Measurements from ENCODE around the gene DUSP11.
A peak's percentile ranks its signal among the peaks of the same experiment; 100 is the strongest.
"Not testable (repeated sequence)": the region's sequence is repeated elsewhere in the genome, so short reads cannot be mapped to it uniquely, and the experiment has no call there.

DUSP11 gene

DNA sequence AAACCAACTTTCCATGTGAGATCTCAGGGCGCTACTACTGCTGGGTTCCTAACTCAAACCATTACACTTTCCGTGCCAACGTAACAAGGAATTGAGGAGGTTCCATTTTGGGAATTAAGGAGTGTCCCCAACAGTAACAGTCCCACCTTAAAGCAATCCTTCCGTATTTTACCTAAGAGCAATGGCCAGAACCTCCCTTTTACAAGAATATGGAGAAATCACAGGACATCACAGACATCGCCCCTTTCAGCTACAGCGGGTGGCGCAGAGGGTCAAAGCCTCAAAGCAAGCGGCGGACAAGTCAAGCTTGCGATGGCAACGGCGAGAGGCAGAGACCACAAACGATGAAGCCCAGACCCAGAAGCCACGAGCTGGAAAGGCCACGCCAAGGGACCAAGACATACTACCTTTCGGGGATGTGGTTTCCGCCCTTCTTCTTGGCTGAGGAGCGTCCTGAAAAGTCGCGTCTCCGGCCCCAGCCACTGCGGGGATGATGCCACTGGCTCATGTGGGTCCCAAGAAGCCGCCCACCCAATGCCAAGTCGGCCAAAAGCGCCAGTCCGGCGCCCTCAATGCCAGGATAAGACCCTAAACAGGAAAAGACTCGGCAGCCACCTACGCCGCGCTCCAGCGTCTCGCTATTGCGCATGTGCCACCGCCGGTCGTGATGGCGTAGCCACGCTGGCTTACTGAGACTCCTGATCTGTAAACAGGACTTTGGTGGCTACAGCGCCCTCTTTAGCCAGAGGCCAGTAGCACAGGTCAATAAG is at the start of gene DUSP11:
TSS of gene DUSP11 (minus strand) at position 637 of the 770 bp plus-strand sequence. CDS start at position 508, 129 bp downstream.
- peak; percentile 57 for DNase-seq (ENCODE audit: low read depth)

DNA sequence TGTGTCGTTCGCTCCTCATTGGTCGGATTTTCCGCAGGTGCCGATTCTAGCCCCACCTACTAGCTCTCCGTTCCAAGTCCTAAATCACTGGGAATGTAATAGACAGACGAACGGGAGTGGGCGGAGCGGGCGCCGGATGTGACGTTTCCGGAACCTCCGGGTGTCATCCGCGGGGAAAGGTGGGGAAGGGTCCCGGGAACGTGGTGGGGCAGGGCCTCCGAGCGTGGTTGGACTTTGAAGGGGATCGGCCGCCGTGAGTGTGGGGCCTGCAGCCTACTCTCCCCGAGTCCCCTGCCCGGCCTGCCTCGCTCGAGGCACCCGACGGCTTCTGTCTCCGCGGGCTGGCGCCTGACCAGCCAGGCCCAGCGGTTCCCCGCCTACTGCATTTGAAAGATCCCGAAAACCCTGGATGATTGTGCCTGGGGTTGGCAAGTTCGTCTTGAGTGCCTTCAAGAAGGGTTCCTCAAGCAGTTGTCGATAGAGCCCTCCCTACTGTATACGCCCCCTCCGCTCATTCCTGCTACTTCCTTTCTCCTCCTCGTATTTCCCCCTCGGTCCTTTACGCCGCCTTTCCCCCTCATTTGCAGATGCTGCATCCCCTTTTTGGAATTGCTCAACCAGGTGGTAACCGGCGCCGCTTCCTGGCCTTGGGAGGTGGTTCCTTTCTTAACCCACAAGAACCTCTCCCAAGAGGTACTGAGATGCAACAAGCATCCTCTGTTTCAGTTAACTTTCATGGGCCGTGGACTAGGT is 49.1 kb upstream of the DUSP11 start, which contains the start of gene STAMBP:
TSS of gene STAMBP (plus strand) at position 144 of the 753 bp plus-strand sequence. CDS start 1,896 bp downstream, outside the sequence.
- peak; percentile 65 for DNase-seq (ENCODE audit: low read depth)

DNA sequence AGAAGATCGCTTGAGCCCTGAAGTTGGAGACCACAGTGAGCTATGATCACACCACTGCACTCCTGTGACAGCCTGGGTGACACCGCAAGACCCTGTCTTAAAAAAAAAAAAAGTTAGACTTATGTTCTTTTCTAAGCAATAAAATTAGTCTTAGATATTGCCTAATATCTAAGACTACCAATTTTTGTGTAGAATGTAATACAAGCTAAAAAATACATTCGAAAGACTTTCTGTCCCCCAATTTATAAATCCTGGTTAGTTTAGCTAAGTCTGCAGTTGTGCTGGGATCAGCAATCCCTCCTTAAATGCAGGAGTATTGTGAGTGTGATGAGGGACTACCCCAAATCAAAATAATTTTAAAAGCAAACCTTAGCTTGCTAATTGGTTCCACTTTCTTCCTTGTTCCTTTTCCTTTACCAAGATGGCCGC is 48.5 kb upstream of the DUSP11 start:
- DNase-seq (ENCODE audit: low read depth): no peak

DNA sequence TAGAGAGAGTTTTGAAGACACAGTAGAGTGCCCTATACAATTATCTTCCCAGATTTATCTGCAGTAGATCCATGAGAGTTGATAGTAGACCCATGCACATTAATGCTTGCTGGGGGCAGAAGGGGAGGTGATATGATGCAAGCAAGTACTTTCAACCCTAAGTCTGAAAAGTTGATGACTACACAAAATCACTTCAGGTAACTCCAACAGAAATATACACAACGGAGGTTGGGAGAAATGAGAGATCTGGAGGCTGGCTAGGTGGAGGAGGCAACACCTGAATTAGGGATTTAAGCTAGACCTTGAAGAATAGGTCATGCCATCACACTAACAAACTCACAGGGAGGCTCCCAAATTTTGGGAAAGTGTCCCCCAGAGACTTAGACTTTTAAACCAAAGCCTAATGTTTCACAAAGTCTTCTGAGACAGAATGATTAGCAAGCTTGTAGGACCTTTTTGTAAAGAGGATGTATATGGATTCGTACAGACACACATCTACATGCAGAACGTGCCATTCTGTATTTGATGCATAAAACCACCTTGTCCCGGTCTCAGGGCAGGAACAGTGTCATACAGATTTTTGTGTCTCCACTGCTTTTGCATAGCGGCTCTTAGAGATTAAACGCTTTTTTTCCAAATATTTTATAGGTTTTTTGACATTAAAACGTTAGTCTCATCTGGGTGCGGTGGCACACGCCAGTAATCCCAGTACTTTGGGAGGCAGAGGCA is 47.9 kb upstream of the DUSP11 start:
- DNase-seq (ENCODE audit: low read depth): no peak

DNA sequence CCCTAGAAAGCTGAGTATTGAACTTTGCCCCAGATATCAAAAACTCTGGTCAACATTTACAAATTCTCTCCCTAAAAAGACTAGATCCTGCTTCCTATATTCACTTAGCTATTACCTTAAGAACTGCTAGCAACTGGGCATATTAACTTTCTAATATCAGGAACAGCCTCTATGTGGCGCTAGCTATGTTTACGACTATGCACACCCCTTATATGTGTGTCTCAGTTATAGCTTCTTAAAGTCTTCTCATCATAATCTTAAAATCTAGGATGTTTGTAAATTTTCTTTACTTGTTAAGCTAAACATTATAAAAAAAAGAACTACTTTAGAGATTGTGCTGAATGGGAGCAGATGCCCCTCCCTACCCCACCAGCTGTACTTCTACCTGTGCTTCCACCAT is 47.1 kb upstream of the DUSP11 start:
- no peak for DNase-seq (ENCODE audit: low read depth)

DNA sequence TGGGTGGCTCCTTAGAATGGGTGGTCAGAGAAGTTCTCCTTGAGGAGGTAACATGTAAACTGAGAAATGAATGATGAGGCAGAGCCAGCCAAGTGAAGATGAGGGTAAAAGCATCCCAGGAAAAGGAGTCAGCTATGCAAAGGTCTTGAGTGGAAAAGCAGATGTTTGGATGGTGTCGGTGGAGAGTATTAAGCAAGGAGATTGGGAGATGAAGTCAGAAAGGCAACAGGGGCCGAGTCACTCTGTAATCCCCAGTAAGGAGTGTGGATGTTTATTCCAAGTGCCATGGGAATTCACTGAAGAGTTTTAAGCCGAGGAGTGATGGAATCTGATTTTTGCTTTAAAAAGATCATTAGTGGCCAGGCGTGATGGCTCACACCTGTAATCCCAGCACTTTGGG is 45.5 kb upstream of the DUSP11 start:
- no peak for DNase-seq (ENCODE audit: low read depth)

DNA sequence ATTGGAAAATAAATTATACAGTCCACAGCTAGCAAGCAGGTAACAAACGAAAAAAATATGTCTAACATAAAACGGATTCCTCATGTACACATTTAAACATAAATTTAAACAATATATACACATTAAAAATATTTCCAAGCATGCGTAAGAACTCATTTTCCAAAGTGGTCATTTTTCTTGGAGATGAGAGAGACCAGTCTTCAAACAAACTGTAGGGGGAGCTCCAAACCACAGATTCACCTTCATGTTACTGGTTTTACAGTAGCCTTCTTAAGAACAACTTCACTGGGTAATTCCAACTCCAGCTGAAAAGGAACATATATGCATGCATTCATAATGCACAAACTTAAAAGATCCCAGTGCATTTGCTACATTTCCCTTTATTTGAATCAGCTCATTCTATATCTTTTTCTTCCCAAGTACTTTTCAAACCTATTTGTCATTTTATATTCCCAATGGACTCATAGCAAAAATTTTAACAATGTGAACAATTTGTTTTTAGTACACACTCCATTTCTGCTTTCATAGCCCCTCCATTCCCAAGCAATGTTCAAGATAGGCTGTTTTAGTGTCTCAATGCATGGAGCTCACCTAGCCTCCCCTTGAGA is 44.1 kb upstream of the DUSP11 start:
- DNase-seq (ENCODE audit: low read depth): no peak

DNA sequence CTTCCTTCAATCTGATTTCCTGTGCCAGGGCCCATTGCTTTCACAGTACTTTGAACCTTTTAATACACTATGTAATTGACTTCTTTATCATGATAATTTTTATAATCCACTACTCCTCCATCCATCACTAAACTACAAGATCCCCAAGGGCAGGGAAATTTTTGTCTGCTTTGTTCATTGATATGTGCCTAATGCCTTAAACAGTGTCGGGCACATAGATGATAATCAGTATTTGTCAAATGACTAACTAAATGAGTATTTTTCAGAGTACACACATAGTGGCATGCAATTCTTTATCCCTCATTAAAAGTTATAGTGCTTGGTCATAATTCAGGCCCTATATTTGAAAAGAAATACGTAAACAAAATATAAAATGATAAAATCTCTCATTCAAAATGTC is 43.5 kb upstream of the DUSP11 start:
- DNase-seq (ENCODE audit: low read depth): no peak

DNA sequence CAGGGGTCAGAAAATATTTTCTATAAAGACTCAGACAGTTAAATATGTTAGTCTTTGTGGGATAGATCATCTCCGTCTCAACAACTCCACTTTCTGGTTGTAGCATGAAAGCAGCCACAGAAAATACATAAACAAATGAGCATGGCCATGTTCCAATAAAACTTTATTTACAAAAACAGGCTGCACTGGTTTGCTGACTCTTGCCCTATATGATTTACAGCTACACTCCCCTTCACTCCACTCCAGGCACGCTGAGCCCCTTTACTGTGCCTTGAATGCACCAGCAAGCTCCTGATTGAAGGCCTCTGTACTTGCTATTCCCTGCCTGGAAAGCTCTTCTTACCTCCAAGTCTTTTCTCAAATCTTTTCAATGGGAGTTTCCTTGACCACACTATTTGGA is 43.1 kb upstream of the DUSP11 start:
- no peak for DNase-seq (ENCODE audit: low read depth)

DNA sequence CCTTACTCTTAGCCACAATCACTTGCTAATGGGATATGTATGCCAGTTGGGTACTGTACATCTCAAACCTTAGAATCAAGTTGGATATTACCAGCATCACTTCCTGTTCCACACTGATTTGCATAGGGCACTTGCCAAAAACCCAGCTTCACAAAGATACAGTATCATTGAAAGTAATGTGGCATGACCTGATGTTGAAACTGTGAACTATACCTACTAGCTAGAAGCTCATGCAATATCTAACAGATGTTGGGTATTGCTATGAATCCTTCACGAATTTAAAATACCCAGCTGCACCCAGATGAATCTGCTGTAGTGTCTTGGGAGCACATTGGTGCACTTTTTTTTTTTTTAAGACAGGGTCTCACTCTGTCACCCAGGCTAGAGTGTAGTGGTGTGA is 42.4 kb upstream of the DUSP11 start:
- no peak for DNase-seq (ENCODE audit: low read depth)

DNA sequence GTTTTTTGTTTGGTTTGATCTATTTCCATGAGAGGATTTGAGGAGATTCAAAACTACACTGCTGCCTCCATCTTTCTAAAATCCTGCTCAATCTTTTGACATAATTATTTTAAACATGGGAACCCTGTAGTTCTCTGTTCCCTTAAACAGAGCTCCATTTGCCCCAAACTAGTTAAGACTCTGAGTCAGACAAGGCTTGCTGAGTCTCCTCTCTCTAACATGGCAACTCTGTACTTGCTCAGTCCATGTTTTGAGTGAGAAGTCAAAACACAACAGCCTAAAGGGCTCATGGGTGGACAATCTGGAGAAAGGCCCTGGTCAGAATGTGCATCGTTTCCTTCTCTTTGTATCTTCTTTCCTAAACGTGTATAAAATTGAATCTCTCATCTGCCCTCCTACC is 41.8 kb upstream of the DUSP11 start:
- no peak for DNase-seq (ENCODE audit: low read depth)

DNA sequence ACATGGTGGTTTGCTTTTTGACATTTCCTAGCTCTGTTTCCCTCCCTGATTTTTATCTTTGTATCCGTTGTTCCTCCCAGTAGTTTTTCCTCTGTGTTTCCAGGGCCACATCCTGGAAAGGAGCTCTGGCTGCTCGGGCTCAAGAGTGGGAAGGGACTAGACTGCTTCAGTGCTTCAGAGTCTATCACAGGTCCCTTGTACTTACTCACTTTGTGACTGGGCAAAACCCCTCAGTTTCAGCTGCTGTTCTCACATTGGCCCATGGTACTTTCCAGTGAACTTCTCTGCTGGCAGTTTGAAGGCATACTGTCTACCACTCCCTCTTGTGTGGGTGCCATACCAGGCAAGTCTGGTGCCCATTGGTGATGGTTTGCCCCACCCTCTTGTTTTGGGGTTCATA is 41.3 kb upstream of the DUSP11 start:
- no peak for DNase-seq (ENCODE audit: low read depth)

DNA sequence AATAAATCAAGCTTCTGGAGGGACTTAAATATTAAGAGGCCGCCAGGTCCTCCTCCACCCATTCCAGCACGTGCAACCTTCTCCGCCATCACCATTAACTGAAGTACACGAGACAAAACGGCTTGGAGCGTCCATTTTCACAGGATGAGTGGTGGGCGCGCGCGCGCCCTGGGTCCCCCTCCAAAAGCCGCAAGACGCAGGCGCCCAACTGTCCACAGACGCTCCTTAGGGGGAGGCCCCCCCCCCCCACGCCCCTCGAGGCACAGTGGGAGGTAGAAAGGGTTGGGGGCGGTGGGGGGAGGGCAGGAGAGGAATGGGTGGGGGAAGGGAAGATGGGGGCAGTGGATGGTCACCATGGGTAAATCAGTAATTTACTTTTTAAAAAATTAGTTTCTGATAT is 38.4 kb upstream of the DUSP11 start:
- DNase-seq (ENCODE audit: low read depth): no peak

DNA sequence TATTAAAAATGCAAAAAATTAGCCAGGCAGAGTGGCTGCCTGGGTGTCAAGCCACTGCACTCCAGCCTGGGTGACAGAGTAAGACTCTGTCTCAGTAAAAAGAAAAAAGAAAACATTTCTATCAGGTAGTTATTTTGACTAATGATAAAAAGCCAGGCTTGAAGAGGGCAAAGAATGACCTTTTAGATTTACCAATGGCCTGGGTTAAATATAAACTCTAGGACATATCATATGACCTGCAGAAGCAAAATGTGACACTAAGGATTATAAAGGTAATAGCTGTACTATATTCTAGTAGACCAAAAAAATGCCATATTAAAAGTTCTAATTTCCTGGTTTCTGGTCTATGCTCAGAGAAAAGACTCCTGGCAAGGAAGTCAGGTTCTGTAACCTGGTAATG is 32.7 kb upstream of the DUSP11 start:
- no peak for DNase-seq (ENCODE audit: low read depth)

DNA sequence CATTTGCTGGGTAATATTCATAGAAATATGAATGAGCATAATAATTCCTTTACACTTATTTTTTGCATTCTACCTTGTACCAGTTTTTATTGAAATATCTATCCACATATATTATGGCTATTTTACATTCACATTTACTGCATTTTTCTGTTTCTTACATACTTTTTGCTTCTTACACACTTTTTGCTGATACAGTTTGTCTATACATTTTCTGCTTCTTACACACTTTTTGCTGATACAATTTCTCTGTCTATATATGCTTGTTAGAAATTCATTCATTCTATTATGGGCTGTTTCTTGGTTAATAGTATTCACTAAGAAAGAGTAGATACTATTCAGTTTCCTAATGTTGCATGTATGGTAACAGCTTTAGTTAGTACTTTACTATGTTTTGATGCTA is 32.0 kb upstream of the DUSP11 start:
- no peak for DNase-seq (ENCODE audit: low read depth)

DNA sequence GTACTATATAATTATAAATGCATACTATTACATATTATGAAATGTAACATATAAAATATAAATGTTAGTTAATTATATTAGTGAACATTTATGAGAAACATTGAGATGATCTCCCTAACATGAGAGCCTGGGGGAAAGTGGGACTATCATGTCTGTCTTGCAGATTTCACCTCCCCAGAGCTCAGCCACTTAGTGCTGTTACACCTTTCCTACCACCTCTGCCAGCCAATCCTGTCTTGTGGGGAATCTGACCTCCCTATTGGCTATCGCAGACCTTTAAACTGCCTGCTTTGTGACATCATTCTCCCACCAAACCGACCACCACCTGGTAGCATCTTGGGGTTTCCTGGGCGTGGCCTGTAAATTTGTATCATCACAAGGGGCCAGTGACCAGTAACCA is 4.0 kb upstream of the DUSP11 start, which contains the start of gene C2orf78:
TSS of gene C2orf78 (plus strand) at position 301 of the 400 bp plus-strand sequence. CDS start 127 bp downstream, outside the sequence.
- not testable (repeated sequence) for DNase-seq (ENCODE audit: low read depth)

DNA sequence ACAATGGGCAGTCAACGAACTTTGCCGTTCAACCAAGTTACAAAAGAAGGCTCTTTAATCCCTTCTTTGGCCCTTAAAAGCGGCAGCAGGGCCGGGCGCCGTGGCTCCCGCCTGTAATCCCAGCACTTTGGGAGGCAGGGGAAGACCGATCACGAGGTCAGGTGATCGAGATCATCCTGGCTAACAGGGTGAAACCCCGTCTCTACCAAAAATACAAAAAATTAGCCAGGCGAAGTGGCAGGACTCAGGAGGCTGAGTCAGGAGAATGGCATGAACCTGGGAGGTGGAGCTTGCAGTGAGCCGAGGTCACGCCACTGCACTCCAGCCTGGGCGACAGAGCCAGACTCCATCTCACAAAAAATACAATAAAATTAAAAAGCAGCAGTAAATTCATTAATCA is 3.5 kb upstream of the DUSP11 start:
- DNase-seq (ENCODE audit: low read depth): not testable (repeated sequence)

DNA sequence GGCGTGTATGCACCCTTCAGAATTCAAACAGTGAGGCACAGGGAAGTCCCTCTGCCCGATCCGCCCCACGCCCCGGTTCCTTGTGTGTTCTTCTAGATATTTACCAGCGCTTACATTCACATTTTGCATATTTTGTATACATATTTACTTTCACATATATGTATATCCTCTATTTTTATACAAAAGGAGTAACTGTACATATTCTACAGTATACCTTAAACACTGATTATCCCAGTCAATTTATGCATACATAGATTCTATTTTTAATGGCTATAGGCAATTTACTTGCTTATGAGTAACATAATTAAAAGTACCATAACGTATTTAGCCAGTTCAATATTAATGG is 307 bp upstream of the DUSP11 start:
- DNase-seq (ENCODE audit: low read depth): no peak

DNA sequence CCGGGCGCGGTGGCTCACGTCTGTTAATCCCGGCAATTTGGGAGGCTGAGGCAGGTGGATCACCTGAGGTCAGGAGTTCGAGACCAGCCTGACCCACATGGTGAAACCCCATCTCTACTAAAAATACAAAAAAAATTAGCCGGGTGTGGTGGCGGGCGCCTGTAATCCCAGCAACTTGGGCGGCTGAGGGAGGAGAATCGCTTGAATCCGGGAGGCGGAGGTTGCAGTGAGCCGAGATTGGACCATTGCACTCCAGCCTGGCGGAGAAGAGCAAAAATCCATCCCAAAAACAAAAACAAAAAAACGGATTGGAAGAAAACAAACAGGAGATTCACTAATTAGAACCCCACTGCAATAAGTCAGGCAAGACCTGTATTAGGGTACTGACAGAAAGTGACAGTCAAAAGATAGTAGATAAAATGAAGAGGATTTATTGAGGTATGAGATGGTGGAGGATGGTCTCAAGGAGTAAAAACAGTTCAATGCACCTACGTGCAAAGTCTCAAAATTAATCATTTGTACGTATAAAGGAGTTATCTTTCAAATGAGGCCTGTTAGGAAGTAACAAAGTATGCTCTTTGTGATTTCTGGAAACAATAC is 936 bp downstream of the DUSP11 start:
- DNase-seq (ENCODE audit: low read depth): not testable (repeated sequence)

DNA sequence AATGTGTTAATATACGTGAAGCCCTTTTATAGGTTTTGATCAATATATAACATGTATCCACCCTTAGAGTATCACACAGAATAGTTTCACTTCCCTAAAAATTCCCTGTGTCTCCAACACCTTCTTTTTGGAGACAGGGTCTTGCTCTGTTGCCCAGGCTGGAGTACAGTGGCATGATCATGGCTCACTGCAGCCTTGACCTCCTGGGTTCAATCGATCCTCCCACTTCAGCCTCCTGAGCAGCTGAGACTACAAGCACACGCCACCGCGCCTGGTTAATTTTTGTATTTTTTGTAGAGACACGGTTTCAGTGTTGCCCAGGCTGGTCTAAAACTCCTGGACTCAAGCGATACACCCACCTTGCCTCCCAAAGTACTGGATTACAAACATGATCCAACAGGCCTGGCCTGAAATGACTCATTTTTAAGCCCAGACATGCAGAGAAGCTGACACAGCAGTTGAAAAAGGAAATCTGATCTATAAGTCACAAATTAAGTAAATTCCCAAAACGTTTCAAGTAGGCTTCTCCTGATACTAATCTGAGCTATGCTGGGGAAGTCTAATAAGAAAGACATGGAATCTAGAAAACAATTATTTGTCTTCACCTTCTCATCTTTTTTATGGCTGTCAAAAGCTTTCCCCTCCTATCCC is 2.9 kb downstream of the DUSP11 start:
- no peak for DNase-seq (ENCODE audit: low read depth)

DNA sequence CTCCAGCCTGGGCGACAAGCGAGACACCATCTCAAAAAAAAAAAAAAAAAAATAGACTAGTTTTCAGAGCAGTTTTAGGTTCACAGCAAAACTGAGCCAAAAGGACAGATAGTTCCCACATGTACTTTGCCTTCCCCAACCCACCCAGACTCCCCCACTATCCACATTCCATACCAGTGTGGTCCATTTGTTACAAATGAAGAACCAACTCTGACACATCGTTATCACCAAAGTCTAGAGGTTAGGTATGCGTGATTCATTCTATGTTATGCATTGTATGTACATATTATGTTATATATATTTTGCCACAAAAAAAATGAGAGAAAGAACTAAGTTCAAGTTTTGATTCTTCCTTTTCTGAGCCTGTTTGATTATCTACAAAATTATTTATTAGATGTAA is 3.5 kb downstream of the DUSP11 start:
- DNase-seq (ENCODE audit: low read depth): no peak
